HG03457 (cell line): ENCODE measurements around the gene RIOK2.

ENCODE experiments used
- ATAC-seq: cut with Tn5 transposase; IDR thresholded peaks from one replicate; pipeline ENCODE4 v1.9.1; 2021; ENCODE audit warnings: moderate number of reproducible peaks; ENCODE audit not compliant: unreplicated experiment

Gene RIOK2

GRCh38 chr5:97131139-97131710, 51.8 kb downstream of the RIOK2 start:
- ATAC-seq = no peak

GRCh38 chr5:97127727-97128126, 55.3 kb downstream of the RIOK2 start:
- no peak for ATAC-seq

GRCh38 chr5:97125125-97125683, 57.8 kb downstream of the RIOK2 start:
- no peak for ATAC-seq

- no peak for ATAC-seq
These were observed 58.7 kb downstream of the RIOK2 start for GRCh38 chr5:97124335-97124734.

GRCh38 chr5:97121848-97122247, 61.2 kb downstream of the RIOK2 start:
- no peak for ATAC-seq

- ATAC-seq = no peak
These were observed 62.9 kb downstream of the RIOK2 start for GRCh38 chr5:97120195-97120594.

GRCh38 chr5:97119007-97119390, 64.0 kb downstream of the RIOK2 start:
- no peak for ATAC-seq

- no peak for ATAC-seq
These were observed 64.6 kb downstream of the RIOK2 start for GRCh38 chr5:97118261-97119006.

GRCh38 chr5:97115932-97116331, 67.1 kb downstream of the RIOK2 start:
- no peak for ATAC-seq

- no peak for ATAC-seq
These were observed 70.8 kb downstream of the RIOK2 start for GRCh38 chr5:97112230-97112629.

GRCh38 chr5:97111616-97112015, 71.4 kb downstream of the RIOK2 start:
- ATAC-seq = no peak

- no peak for ATAC-seq
These were observed 72.0 kb downstream of the RIOK2 start for GRCh38 chr5:97111004-97111403.
